HG02840 (cell line): ENCODE results near the gene GPLD1.
"Not testable (repeated sequence)": the region's sequence is repeated elsewhere in the genome, so short reads cannot be mapped to it uniquely, and the experiment has no call there.

Experiments used
- ATAC-seq: cut with Tn5 transposase; IDR thresholded peaks from one replicate; pipeline ENCODE4 v1.9.1; 2021; ENCODE audit warnings: mild to moderate bottlenecking, moderate library complexity, moderate number of reproducible peaks; ENCODE audit not compliant: unreplicated experiment, low FRiP score

Gene GPLD1

DNA sequence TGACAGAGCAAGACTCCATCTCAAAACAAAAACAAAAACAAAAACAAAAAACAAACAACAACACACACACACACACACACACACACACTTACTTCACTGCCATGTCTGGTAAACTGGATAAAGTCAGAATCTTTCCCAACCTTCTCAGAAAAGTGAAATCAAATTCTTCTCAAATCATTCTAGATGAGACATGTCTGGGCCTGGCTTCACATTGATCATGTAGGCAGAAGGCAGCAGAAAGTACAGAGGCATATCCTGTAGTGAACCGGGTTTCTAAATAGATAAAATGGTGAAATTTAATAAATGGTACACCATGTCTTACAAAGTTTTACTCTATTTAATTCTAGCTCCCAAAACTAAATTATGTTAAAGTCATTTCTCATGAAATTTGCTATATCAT lies 101.6 kb downstream of the GPLD1 start:
- ATAC-seq: no peak

DNA sequence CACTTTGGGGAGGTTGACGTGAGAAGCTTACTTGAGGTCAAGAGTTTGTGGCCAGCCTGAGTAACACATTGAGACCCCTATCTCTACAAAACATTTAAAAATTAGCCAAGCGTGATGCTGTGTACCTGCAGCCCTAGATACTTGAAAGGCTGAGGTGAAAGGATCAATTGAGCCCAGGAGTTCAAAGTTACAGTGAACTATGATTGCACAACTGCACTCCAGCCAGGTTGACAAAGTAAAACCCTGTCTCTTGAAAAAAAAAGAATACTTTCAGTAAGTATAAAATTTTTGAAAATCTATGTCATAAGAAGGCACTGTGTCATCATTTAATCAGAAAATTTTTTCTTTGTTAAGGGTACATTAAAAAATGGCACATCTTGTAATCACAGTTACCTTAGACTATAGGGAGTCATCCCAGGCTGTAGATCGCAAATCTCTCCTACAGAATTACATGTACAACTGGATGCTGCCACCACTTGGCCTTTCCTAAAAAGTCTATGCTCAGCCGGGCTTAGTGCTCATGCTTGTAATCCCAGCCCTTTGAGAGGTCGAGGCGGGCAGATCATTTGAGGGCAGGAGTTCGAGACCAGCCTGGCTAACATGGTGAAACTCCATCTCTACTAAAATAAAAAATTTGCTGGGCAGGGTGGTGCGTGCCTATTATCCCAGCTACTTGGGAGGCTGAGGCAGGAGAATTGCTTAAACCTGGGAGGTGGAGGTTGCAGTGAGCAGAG lies 103.7 kb downstream of the GPLD1 start:
- ATAC-seq: no peak

DNA sequence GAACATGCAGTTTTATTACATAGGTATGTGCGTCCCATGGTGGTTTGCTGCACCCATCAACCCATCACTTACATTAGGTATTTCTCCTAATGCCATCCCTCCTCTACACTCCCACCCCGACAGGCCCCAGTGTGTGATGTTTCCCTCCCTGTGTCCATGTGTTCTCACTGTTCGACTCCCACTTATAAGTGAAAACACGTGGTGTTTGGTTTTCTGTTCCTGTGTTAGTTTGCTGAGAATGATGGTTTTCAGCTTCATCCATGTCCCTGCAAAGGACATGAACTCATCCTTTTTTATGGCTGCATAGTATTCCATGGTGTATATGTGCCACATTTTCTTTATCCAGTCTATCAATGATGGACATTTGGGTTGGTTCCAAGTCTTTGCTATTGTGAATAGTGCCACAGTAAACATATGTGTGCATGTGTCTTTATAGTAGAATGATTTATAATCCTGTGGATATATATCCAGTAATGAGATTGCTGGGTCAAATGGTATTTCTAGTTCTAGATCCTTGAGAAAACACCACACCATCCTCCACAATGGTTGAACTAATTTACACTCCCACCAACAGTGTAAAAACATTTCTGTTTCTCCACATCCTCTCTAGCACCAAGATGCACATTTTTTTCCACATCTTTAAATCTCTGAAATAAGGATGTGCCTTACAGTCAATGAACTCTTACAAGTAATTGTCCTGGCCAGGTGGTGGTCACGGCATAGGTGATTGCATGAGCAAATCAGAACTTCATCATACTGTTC lies 104.8 kb downstream of the GPLD1 start:
- not testable (repeated sequence) for ATAC-seq

DNA sequence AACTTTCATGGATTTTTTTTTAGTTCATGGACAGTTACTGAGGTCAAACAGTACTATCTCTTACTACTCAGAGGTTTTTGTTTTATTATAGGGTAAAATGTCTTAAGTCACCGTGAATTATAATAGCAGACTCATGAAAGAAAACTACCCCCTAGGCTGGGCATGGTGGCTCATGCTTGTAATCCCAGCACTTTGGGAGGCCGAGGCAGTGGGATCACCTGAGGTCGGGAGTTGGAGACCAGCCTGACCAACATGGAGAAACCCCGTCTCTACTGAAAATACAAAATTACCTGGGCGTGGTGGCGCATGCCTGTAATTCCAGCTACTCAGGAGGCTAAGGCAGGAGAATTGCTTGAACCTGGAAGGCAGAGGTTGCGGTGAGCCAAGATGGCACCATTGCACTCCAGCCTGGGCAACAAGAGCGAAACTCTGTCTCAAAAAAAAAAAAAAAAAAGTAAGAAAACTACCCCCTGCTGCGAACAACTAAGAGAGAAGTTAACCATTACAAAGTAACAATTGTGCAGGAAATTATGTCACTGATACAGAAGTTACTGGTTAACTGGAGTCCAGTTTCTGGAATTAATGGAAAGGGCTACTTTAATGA lies 106.4 kb downstream of the GPLD1 start:
- ATAC-seq: not testable (repeated sequence)

DNA sequence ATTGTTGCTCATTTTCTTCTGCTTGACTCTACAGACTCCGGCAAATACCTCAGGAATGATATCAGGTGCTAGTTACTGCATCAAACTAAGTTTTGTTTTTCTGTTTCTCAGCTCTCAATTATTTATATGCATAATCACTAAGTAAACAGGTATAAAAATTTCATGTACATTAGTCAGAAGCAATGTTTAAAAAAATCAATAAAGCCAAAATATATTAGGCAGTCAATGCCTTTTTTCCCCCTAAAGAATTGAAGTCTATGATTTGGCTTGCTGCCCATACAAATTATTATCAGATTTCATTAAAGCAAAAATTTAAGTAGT lies 107.2 kb downstream of the GPLD1 start:
- ATAC-seq: no peak

DNA sequence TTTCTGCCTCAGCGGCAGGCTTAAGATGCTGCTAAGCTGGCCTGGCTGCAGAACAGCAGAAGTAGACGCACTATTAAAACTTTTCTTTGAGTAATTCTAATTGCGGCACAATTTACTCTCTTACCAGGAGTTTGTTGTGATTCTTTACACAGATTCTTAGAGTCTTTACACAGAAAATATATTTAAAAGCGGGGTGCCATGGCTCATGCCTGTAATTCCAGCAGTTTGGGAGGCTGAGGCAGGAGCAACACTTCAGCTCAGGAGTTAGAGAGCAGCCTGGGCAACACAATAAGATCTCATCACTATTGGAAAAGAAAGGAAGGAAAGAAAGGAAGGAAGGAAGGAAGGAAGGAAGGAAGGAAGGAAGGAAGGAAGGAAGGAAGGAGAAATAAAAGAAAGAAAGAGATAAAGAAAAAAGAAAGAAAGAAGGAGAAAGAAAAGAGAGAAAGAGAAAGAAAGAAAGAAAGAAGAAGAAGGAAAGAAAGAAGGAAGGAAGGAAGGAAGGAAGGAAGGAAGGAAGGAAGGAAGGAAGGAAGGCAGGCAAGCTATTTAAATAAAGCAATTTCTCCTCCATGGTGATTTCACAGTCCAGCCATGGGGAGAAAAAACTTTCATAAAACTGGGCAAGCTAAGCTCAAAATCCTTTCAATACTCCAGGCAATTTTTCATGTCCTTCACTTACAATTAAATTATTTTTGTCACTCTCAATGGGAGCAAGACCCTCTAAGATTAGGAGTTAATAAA lies 107.7 kb downstream of the GPLD1 start:
- no peak for ATAC-seq

DNA sequence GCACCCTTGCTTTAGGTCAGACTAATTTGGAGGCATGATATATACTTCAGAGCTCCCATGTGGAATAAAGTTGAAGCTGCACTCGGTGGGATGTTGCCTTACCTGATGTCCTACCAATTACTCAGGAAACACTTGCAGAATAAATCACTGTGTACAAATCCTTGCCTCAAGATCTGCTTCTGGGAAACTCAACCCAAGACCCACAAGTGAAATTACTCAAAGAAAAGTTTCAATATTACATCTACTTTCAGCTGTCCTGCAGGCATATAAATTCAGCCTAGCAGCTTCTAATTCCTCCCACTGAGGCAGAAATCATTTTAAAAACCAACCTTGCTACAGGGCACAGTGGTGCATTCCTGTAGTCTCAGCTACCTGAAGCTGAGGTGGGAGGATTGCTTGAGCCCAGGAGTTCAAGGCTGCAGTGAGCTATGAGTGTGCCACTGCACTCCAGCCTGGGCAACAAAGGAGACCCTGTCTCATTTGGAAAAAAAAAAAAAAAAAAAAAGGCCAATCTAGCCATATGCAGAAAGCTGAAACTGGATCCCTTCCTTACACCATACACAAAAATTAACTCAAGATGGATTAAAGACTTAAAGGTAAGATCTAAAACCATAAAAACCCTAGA lies 110.8 kb downstream of the GPLD1 start:
- no peak for ATAC-seq
